BLaER1 treated with 17β-estradiol and CSF1 and Interleukin-3, amounts not matched to agents 10 nM and 100 nM (cell line): ENCODE measurements around the gene C11orf97.
"Not testable (repeated sequence)": the region's sequence is repeated elsewhere in the genome, so short reads cannot be mapped to it uniquely, and the experiment has no call there.

Source experiments
- H3K27ac ChIP-seq, 11 experiments: shearing (Covaris generic); formaldehyde crosslinking; 2 replicates each; pipeline ENCODE4 v1.8.1; 2022
- H3K27me3 ChIP-seq, 11 experiments: shearing (Covaris generic); formaldehyde crosslinking; 2 replicates each; pipeline ENCODE4 v1.8.1; 2022
- H3K36me3 ChIP-seq, 11 experiments: shearing (Covaris generic); formaldehyde crosslinking; 2 replicates each; pipeline ENCODE4 v1.8.1; 2022
- H3K4me1 ChIP-seq, 10 experiments: shearing (Covaris generic); formaldehyde crosslinking; 2 replicates each; pipeline ENCODE4 v1.8.1; 2022
- H3K4me2 ChIP-seq, 11 experiments: shearing (Covaris generic); formaldehyde crosslinking; 2 replicates each; pipeline ENCODE4 v1.8.1; 2022
- H3K4me3 ChIP-seq, 10 experiments: shearing (Covaris generic); formaldehyde crosslinking; 2 replicates each; pipeline ENCODE4 v1.8.1; 2022
- H3K9ac ChIP-seq, 11 experiments: shearing (Covaris generic); formaldehyde crosslinking; 2 replicates each; pipeline ENCODE4 v1.8.1; 2022
- H3K9me3 ChIP-seq, 11 experiments: shearing (Covaris generic); formaldehyde crosslinking; replicated peaks in 1 of 11; 2 replicates each; pipeline ENCODE4 v1.8.1; 2022
- H4K20me1 ChIP-seq, 11 experiments: shearing (Covaris generic); formaldehyde crosslinking; 2 replicates each; pipeline ENCODE4 v1.8.1; 2022
- Cebpa-rat ChIP-seq, 11 experiments: shearing (Covaris generic); IDR thresholded peaks; 2 replicates each; pipeline ENCODE4 v1.8.1; 2022

The C11orf97 gene

DNA sequence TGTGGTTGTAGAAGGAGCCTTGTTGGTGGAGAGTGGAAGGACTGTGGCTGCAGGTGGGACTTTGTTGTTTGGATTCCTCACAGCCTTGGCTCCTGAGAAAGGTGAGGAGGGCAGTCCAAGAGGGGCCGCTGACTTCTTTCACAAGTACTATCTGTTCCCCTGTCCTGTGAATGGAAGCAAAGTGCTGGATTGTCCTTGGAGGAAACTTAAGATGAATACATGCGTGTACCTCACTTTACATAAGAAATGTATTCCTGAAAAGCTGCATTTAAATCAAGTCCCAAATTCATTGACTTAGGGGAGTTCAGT is 33.9 kb downstream of the C11orf97 start:
- Histone ChIP-seq H3K27me3 (no peaks in the 10 kb centered on the region), H3K27ac (peak overlapping the region in 2 of 11 experiments; percentile 97 to 98; a peak in 3 of 22 replicates), H3K4me3 (peak overlapping the region; percentile 70 to 83 (median 76)), H4K20me1 (peaks cover 13 to 63% (median 45%) of the 10 kb centered on the region in 11 experiments; a peak in 21 of 22 replicates), H3K9me3 (peaks cover 0 to 11% (median 0%) of the 10 kb centered on the region in 11 experiments; a peak in 6 of 22 replicates), H3K4me2 (peak overlapping the region; percentile 90 to 99 (median 97)), H3K4me1 (peaks cover 43 to 76% (median 62%) of the 10 kb centered on the region in 10 experiments), H3K36me3 (peaks cover 0 to 43% (median 29%) of the 10 kb centered on the region in 11 experiments; a peak in 18 of 22 replicates), H3K9ac (peak overlapping the region; percentile 18 to 97 (median 94); a peak in 15 of 22 replicates)
- no peak for TF ChIP-seq Cebpa-rat (IDR thresholded peaks at IDR 0.05)

DNA sequence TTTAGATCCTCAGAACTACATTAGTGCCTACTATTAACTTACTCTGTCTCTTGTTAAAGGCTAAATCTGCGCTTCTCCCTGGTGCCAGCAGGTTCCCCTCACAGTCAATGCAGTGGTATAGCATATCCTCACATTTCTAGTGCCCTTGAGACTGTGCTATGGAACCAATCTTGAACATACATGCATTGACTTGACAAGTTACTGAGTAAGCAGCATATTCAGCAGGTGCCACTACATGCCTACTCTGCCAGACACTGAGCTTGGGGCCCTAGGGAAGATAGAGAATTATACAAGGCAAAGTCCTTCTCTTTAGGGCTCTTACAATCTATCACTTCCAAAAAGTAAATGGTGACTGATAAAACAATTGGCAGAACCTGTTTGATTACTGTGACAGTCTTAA is 34.6 kb downstream of the C11orf97 start:
- Histone ChIP-seq H4K20me1 (peaks cover 13 to 63% (median 45%) of the 10 kb centered on the region in 11 experiments; a peak in 21 of 22 replicates), H3K27me3 (no peaks in the 10 kb centered on the region), H3K4me2 (peak overlapping the region; percentile 90 to 99 (median 97)), H3K9me3 (peaks cover 0 to 11% (median 0%) of the 10 kb centered on the region in 11 experiments; a peak in 6 of 22 replicates), H3K27ac (no peak overlapping the region), H3K4me3 (peak overlapping the region; percentile 70 to 83 (median 76); a peak in 19 of 20 replicates), H3K9ac (peak overlapping the region; percentile 9 to 97 (median 59); a peak in 14 of 22 replicates), H3K36me3 (peaks cover 0 to 43% (median 29%) of the 10 kb centered on the region in 11 experiments; a peak in 18 of 22 replicates), H3K4me1 (peaks cover 43 to 80% (median 62%) of the 10 kb centered on the region in 10 experiments)
- TF ChIP-seq Cebpa-rat (IDR thresholded peaks at IDR 0.05): no peak

DNA sequence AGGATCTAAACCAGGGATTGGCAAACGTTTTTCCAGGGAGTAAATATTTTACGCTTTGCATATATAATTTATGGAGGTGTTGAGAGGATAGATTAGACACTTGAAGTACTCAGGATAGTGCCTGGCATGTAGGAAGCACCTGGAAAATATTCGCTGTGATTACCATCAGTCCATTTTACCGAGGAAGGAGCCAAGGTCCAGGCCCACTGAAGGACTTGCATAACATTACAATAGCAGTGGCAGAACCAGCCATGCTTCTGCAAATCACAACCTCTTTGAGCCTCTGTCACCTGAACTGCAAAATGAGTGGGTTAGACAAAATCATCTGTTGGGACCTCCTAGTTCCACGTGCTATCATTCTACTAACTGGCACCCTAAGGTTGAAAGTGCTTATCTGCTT is 36.9 kb downstream of the C11orf97 start:
- Histone ChIP-seq H3K27me3 (no peaks in the 10 kb centered on the region), H3K36me3 (peaks cover 0 to 46% (median 29%) of the 10 kb centered on the region in 11 experiments; a peak in 18 of 22 replicates), H3K9ac (no peak overlapping the region), H3K9me3 (peaks cover 0 to 11% (median 0%) of the 10 kb centered on the region in 11 experiments; a peak in 6 of 22 replicates), H3K27ac (no peak overlapping the region), H3K4me2 (peak overlapping the region in 8 of 11 experiments; percentile 8 to 99 (median 96); a peak in 13 of 22 replicates), H3K4me3 (no peak overlapping the region; a peak in 1 of 20 replicates), H3K4me1 (peaks cover 35 to 69% (median 54%) of the 10 kb centered on the region in 10 experiments), H4K20me1 (peaks cover 13 to 63% (median 45%) of the 10 kb centered on the region in 11 experiments; a peak in 21 of 22 replicates)
- TF ChIP-seq Cebpa-rat (IDR thresholded peaks at IDR 0.05): no peak

DNA sequence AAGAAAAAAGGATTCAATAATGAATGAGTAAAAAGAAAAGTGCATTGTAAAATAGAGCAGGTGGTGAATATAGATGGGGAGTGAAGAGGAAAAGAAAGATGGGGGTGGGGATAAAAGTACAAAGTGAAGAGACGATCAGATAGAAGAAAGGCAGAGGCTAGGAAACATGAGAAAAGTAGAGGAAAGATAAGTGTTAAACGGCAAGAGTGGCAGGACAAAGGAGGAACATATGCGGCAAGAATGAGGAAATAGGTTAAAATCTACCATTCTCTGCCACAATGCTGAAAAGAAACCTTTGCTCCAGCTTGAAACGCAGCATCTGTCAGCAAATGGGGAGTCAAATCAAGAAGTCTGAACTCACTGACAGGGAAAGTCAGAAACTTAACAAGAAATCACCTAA is 38.3 kb downstream of the C11orf97 start:
- Histone ChIP-seq H3K4me2 (peak overlapping the region in 6 of 11 experiments; percentile 7 to 97 (median 46); a peak in 10 of 22 replicates), H3K4me1 (peaks cover 24 to 60% (median 43%) of the 10 kb centered on the region in 10 experiments), H4K20me1 (peaks cover 13 to 56% (median 40%) of the 10 kb centered on the region in 11 experiments; a peak in 21 of 22 replicates), H3K36me3 (peaks cover 0 to 40% (median 22%) of the 10 kb centered on the region in 11 experiments; a peak in 18 of 22 replicates), H3K27ac (peak overlapping the region in 1 of 11 experiments; percentile 20; a peak in 2 of 22 replicates), H3K9ac (peak overlapping the region in 2 of 11 experiments; percentile 15 to 27; a peak in 1 of 22 replicates), H3K9me3 (peaks cover 0 to 4% (median 0%) of the 10 kb centered on the region in 11 experiments; a peak in 5 of 22 replicates), H3K27me3 (no peaks in the 10 kb centered on the region), H3K4me3 (no peak overlapping the region)
- TF ChIP-seq Cebpa-rat (IDR thresholded peaks at IDR 0.05): no peak

DNA sequence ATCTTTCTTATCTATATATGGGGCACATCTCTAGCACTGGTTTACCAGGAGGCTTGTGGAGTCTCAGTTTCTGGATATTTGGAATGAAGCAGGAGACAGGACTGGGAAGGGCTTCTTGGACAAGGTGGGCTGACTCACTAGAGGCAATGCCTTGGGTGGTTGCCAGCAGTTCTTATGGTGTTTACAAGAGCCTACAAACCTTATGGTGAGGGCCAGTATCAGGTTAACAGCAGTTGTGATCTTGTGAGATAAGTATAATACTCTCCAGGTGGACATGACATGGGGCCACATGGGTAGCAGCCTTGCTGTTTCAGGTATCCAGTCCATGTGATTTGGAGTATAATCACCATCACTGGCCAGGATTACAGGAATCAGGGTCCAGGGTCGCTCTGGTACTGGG is 41.7 kb downstream of the C11orf97 start:
- no peak overlapping the region for H3K27ac ChIP-seq
- no peak overlapping the region for H3K4me3 ChIP-seq
- no peaks in the 10 kb centered on the region for H3K9me3 ChIP-seq
- peaks cover 0 to 22% (median 8%) of the 10 kb centered on the region in 11 experiments; a peak in 10 of 22 replicates for H3K36me3 ChIP-seq
- peaks cover 8 to 40% (median 21%) of the 10 kb centered on the region in 10 experiments; a peak in 19 of 20 replicates for H3K4me1 ChIP-seq
- peaks cover 0 to 21% (median 12%) of the 10 kb centered on the region in 11 experiments; a peak in 14 of 22 replicates for H4K20me1 ChIP-seq
- no peak for TF ChIP-seq Cebpa-rat (IDR thresholded peaks at IDR 0.05)
- H3K4me2 ChIP-seq: no peak overlapping the region
- no peaks in the 10 kb centered on the region for H3K27me3 ChIP-seq
- H3K9ac ChIP-seq: no peak overlapping the region

DNA sequence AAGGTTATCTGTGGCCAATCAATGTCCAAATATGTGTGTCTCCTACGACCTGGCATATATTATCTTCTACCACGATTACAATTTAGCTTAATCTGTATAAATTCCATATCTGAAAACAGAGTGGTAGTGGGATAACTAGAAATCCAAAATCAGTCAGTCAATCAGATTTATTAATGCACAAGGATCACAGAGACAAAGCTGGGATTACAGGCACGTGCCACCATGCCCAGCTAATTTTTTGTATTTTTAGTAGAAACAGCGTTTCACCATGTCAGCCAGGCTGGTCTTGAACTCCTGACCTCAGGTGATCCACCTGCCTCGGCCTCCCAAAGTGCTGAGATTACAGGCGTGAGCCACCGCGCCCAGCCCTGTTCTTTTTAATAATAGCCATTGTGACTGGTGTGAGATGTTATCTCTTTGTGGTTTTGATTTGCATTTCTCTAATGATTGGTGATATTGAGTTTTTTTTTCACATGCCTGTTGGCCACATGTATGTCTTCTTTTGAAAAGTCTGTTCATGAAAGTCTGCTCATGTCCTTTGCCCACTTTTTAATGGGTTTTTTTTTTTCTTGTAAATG is 43.6 kb downstream of the C11orf97 start:
- H3K4me2 ChIP-seq, H3K27me3 ChIP-seq, H3K9ac ChIP-seq, H3K27ac ChIP-seq, H3K36me3 ChIP-seq, H3K9me3 ChIP-seq, H4K20me1 ChIP-seq, H3K4me3 ChIP-seq: not testable (repeated sequence)
- peaks cover 7 to 42% (median 19%) of the 10 kb centered on the region in 10 experiments; a peak in 18 of 20 replicates for H3K4me1 ChIP-seq

DNA sequence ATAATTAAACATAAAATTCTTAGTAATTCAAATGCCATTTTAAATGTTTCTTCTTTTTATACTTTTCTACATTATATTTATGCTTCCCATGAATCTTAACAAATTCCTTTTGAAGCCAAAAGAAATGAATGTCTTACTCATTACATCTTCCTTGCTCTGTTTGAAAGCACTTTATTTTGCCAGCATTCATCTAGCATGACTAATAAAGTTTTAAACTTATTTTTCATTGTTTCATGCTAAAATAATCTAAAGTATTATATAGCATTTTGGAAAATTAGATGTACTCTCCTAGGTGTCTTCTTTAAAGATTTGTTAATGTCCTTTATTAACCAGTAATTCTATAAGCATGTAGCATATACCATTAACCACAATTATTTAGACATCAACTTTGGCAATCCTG is 45.2 kb downstream of the C11orf97 start:
- H3K4me2 ChIP-seq: peak overlapping the region in 3 of 11 experiments; percentile 63 to 81 (median 76); a peak in 2 of 22 replicates
- H3K4me3 ChIP-seq: no peak overlapping the region
- no peaks in the 10 kb centered on the region for H4K20me1 ChIP-seq
- no peaks in the 10 kb centered on the region for H3K9me3 ChIP-seq
- H3K36me3 ChIP-seq: peaks cover 0 to 9% (median 0%) of the 10 kb centered on the region in 11 experiments; a peak in 2 of 22 replicates
- H3K27ac ChIP-seq: peak overlapping the region in 4 of 11 experiments; percentile 68 to 88 (median 82); a peak in 8 of 22 replicates
- no peak for TF ChIP-seq Cebpa-rat (IDR thresholded peaks at IDR 0.05)
- no peak overlapping the region for H3K9ac ChIP-seq
- peaks cover 7 to 39% (median 20%) of the 10 kb centered on the region in 10 experiments; a peak in 18 of 20 replicates for H3K4me1 ChIP-seq
- H3K27me3 ChIP-seq: no peaks in the 10 kb centered on the region

DNA sequence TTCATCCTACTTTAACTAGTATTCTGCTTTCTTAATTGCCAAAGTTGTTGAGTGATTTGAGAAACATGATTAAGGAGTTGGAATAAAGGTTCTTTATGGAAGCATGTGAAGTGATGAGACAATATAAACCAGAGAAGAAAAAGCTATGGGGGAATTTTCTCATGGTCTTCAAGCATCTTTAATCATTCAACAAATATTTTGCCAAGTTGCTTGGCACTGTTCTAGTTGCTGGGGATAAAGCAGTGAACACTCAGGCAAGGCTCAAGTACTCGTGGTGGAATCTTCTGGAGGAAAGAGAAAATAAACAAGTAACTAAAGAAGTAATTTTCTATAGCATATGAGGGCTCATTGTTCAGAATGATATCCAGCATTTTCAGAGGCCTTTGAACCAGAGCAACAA is 45.7 kb downstream of the C11orf97 start:
- TF ChIP-seq Cebpa-rat (IDR thresholded peaks at IDR 0.05): no peak
- Histone ChIP-seq H3K4me3 (no peak overlapping the region), H3K9ac (peak overlapping the region in 3 of 11 experiments; percentile 25 to 63 (median 36); a peak in 4 of 22 replicates), H3K4me2 (peak overlapping the region in 10 of 11 experiments; percentile 13 to 81 (median 56); a peak in 19 of 22 replicates), H3K4me1 (peaks cover 7 to 41% (median 20%) of the 10 kb centered on the region in 10 experiments; a peak in 18 of 20 replicates), H3K27me3 (no peaks in the 10 kb centered on the region), H3K9me3 (no peaks in the 10 kb centered on the region), H3K36me3 (peaks cover 0 to 5% (median 0%) of the 10 kb centered on the region in 11 experiments; a peak in 1 of 22 replicates), H4K20me1 (no peaks in the 10 kb centered on the region), H3K27ac (peak overlapping the region in 7 of 11 experiments; percentile 30 to 88 (median 79); a peak in 13 of 22 replicates)

DNA sequence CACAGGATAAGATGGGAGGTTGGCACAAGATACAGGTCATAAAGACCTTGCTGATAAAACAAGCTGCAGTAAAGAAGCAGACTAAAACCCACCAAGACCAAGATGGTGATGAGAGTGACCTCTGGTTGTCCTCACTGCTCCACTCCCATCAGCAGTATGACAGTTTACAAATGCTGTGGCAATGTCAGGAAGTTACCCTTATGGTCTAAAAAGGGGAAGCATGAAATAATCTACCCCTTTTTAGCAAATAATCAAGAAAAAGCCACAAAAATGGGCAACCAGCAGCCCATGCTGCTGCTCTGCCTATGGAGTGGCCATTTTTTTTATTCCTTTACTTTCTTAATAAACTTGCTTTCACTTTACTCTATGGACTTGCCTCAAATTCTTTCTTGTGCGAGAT is 46.2 kb downstream of the C11orf97 start:
- no peaks in the 10 kb centered on the region for H4K20me1 ChIP-seq
- H3K9me3 ChIP-seq: no peaks in the 10 kb centered on the region
- H3K27ac ChIP-seq: peak overlapping the region in 9 of 11 experiments; percentile 30 to 88 (median 68); a peak in 17 of 22 replicates
- H3K4me3 ChIP-seq: no peak overlapping the region
- no peaks in the 10 kb centered on the region for H3K27me3 ChIP-seq
- H3K36me3 ChIP-seq: peaks cover 0 to under 1% (median 0%) of the 10 kb centered on the region in 11 experiments; a peak in 1 of 22 replicates
- H3K4me1 ChIP-seq: peaks cover 7 to 46% (median 21%) of the 10 kb centered on the region in 10 experiments; a peak in 18 of 20 replicates
- peak overlapping the region; percentile 13 to 81 (median 55) for H3K4me2 ChIP-seq
- H3K9ac ChIP-seq: peak overlapping the region in 4 of 11 experiments; percentile 43 to 63 (median 47); a peak in 4 of 22 replicates
- peak in 2 of 11 experiments; percentile 56 to 64; a peak in 3 of 22 replicates for TF ChIP-seq Cebpa-rat (IDR thresholded peaks at IDR 0.05)
